HG03432 (cell line): ENCODE results near the gene FSD1.
"Not testable (repeated sequence)": the region's sequence is repeated elsewhere in the genome, so short reads cannot be mapped to it uniquely, and the experiment has no call there.

Source experiments
- ATAC-seq: cut with Tn5 transposase; IDR thresholded peaks from one replicate; pipeline ENCODE4 v1.9.1; 2021; ENCODE audit warnings: mild to moderate bottlenecking, moderate library complexity; ENCODE audit not compliant: unreplicated experiment

FSD1 gene

GRCh38 chr19:4304538-4305256 is at the start of gene FSD1:
Gene FSD1, plus strand, starts transcription at chr19:4304598. Its CDS starts 149 bp downstream, at chr19:4304747.
- no peak for ATAC-seq

- ATAC-seq: no peak
Measured at GRCh38 chr19:4256563-4256962, 47.8 kb upstream of the FSD1 start.

DNA sequence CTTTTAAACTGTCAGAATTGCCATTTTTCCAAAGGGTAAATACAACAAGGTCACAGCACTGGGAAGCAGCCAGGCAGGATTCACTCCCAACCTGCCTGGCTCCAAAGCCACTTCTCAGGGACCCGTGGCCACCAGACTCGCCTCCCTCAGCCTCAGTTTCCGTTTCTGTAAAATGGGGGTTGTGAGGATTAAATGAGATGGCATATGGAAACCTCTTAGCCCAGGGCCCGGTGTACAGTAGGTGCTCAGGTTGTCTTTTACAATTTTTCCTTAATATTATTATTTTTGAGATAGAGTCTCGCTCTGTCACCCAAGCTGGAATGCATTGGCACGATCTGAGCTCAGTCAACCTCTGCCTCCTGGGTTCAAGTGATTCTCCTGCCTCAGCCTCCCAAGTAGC is 47.4 kb upstream of the FSD1 start:
- ATAC-seq: no peak

GRCh38 chr19:4258181-4258580 is 46.2 kb upstream of the FSD1 start:
- ATAC-seq: no peak

DNA sequence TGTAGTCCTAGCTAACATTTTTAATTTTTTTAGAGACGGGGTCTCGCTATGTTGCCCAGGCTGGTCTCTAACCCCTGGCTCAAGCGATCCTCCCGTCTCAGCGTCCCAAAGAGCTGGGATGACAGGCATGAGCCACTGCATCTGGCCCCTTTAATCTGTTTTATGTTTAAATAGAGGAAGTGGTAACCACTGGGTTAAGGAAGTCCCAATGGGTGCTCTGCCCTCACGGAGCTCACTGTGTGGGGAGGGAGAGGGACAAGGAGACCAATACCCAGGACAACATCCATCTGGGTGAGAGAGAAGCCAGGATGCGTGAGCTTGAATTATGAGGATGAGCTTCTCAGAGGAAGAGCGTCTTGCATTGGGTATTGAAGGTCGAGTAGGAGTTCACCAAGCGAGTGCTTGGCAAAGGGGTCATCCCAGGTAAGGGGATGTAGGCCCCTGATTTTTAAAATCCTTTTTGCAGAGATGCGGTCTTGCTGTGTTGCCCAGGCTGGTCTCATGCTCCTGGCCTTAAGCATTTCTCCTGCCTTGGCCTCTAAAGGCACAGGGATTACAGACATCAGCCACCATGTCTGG is 43.7 kb upstream of the FSD1 start:
- no peak for ATAC-seq

GRCh38 chr19:4264812-4265211 is 39.6 kb upstream of the FSD1 start:
- ATAC-seq: no peak

DNA sequence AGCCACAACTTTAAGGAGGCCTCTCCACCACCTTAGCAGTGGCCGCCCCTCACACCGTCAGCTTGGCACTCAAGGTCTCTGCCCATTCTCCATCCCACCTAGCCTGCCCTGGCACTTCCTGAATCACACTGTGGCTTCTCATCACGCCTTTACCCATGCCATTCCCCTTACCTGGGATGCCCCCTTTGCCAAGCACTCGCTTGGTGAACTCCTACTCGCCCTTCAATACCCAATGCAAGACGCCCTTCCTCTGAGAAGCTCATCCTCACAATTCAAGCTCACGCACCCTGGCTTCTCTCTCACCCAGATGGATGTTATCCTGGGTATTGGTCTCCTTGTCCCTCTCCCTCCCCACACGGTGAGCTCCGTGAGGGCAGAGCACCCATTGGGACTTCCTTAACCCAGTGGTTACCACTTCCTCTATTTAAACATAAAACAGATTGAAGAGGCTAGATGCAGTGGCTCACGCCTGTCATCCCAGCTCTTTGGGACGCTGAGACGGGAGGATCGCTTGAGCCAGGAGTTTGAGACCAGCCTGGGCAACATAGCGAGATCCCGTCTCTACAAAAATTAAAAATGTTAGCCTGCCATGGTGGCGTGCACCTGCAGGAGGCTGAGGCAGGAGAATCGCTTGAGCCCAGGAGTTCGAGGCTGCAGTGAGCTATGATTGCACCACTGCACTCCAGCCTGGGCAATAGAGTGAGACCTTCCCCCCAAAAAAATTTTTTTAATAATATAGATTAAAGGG is 38.0 kb upstream of the FSD1 start:
- no peak for ATAC-seq

- no peak for ATAC-seq
Measured at GRCh38 chr19:4267101-4267900, 37.1 kb upstream of the FSD1 start.

GRCh38 chr19:4267901-4268815 is 36.2 kb upstream of the FSD1 start:
- ATAC-seq: no peak

- no peak for ATAC-seq
Measured at GRCh38 chr19:4268816-4269430, 35.5 kb upstream of the FSD1 start.

- ATAC-seq: no peak
Measured at GRCh38 chr19:4272894-4273293, 31.5 kb upstream of the FSD1 start.

GRCh38 chr19:4274321-4274686 is 30.1 kb upstream of the FSD1 start:
- ATAC-seq: not testable (repeated sequence)

- ATAC-seq: no peak
Measured at GRCh38 chr19:4277191-4277696, 27.2 kb upstream of the FSD1 start.

DNA sequence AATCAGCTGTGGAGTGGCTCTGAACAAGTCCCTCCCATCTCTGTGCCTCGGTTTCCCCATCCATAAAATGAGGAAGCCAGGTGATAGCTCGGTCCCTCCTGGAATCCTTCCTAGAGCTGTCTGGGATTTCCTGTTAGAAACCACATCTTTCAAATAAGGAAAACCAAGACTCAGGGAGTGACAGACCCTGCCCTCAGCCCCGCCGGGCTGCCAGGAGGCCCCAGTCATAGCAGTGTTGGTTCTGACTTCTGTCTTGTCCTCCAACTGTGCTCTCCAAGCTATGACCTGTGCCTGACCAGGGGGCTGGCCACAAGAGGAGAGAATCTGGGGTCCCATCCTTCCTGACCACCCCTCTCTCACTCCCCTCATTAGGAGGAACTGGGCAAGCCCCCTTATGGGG is 26.4 kb upstream of the FSD1 start:
- no peak for ATAC-seq

DNA sequence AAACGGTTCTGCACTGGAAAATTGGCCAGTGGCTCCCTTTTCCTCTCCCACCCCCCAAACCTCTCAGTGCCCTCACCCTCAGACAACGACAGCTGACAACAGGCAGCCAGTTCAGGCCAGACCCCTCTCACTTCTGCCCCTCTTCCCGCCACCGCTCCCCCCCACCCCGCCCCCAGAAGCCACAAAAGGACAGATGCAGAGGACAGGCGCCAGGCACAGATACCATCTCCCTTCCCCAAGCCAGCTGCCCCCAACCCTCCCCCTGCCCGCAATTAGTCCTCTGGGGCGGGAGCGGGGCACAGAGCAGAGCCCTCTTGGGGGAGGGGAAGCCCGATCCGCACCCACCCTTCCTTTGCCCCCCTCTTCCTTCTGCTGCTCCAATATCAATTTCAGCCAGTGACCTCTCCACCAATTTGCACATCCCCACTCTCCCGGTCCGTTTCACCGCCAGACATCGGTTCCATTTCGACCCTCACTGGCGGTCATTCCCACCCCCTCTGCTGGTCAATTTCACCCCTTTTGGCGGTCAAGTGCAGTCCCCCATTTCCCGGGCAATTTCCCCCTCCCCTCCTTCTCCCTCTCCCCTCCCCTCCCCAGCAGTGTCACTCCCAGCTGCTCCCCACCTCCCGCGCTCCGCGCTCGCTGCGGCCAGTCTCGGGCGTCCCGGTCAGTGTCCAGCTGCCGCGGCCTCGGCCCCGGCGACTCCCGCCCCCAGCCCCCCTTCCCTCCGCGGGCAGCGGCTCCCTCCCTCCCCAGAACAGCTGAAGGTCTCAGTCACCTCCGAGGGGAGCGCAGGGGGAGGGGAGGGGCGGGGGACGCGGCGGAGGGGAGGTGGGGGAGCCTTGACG is 25.8 kb upstream of the FSD1 start, which contains the start of gene SHD:
Gene SHD, plus strand, starts transcription at position 848 of the 848 bp plus-strand sequence. CDS start 798 bp downstream, outside the sequence.
- ATAC-seq: no peak

- no peak for ATAC-seq
Measured at GRCh38 chr19:4279267-4279529, 25.2 kb upstream of the FSD1 start.

DNA sequence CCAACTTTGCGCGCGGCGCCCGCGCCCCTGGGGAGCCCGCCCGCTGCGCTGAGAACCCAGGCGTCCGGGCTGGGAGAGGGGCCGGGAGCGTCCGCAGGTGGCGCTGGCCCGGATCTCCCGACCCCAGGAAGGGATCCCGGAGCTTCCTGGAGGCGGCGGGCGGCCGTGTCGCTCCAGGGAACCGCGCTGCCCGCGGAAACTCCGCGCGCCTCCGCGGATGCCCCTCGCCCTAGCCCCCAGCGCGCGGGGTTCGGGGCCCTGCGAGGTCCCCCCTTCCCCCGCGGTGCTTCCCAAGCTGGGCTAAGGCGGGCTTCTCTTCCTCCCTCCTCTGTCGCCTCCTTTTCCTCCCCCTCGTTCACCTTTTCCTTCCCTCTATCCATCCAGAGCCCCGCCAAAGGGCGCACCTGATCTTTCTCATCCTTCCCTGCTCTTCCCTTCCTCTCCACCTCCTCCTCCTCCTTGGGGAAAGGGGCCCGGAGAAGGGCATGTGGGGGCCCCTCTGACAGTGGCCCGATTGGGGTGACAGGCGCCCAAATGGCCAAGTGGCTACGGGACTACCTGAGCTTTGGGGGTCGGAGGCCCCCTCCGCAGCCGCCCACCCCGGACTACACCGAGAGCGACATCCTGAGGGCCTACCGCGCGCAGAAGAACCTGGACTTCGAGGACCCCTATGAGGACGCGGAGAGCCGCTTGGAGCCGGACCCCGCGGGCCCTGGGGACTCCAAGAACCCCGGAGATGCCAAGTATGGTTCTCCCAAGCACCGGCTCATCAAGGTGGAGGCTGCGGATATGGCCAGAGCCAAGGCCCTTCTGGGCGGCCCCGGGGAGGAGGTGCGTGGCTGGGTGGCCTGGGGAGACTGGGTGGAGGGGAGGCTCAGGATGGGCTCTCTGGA is 24.6 kb upstream of the FSD1 start:
- no peak for ATAC-seq
